Osteoblast (primary cell): ENCODE measurements around the gene PDZRN3. TPM values are rescaled to one million over a fixed set of nuclear protein-coding genes. Genes with fewer than 3 reads are reported as not detected.

Source experiments
- DNase-seq: peaks from one replicate; pipeline ENCODE4 v3.0.0; 2011; ENCODE audit warnings: low spot score, mixed read lengths; ENCODE audit not compliant: insufficient read length; ENCODE audit errors: missing footprints
- H2AFZ ChIP-seq: 2 replicates; pipeline ENCODE4 v1.6.0; 2011; ENCODE audit warnings: mild to moderate bottlenecking, low read length
- H3K27ac ChIP-seq: 2 replicates; pipeline ENCODE4 v1.5.1; 2011; ENCODE audit warnings: mild to moderate bottlenecking, low read depth, low read length, moderate library complexity
- H3K27me3 ChIP-seq: 2 replicates; pipeline ENCODE4 v1.6.0; 2012; ENCODE audit warnings: mild to moderate bottlenecking, control low read depth, inconsistent platforms, low read length, moderate library complexity; ENCODE audit not compliant: insufficient read depth
- H3K36me3 ChIP-seq: 2 replicates; pipeline ENCODE4 v1.5.1; 2011; ENCODE audit warnings: mild to moderate bottlenecking, low read length, control low read depth, moderate library complexity; ENCODE audit not compliant: insufficient read depth
- H3K4me1 ChIP-seq: 2 replicates; pipeline ENCODE4 v1.5.1; 2011; ENCODE audit warnings: mild to moderate bottlenecking, low read length, control low read depth, moderate library complexity; ENCODE audit not compliant: insufficient read depth
- H3K4me2 ChIP-seq: 2 replicates; pipeline ENCODE4 v1.6.0; 2011; ENCODE audit warnings: mild to moderate bottlenecking, low read length; ENCODE audit not compliant: insufficient read depth
- H3K4me3 ChIP-seq: fragments of 200-600 bp; sonication (generic); 3 replicates; pipeline ENCODE4 v1.5.1; 2012; ENCODE audit warnings: mild to moderate bottlenecking, low read length, inconsistent platforms; ENCODE audit not compliant: insufficient read depth
- H3K79me2 ChIP-seq: 2 replicates; pipeline ENCODE4 v1.6.0; 2012; ENCODE audit warnings: mild to moderate bottlenecking, low read length, control low read depth, inconsistent platforms; ENCODE audit not compliant: insufficient read depth
- H3K9me3 ChIP-seq: 2 replicates; pipeline ENCODE4 v1.5.1; 2011; ENCODE audit warnings: low read depth, low read length, control low read depth
- H4K20me1 ChIP-seq: 2 replicates; pipeline ENCODE4 v1.6.0; 2012; ENCODE audit warnings: mild to moderate bottlenecking, low read length, control low read depth; ENCODE audit not compliant: insufficient read depth
- CTCF ChIP-seq: IDR thresholded peaks from 2 replicates; pipeline ENCODE4 v1.5.1; 2011; ENCODE audit warnings: mild to moderate bottlenecking, low read depth, low read length, moderate library complexity; ENCODE audit errors: extremely low read depth
- total RNA-seq: library from RNA; depleted of rRNA; stranded (reverse); fragments of >200 nt; gene quantifications from 2 replicates; pipeline ENCODE4 v1.2.3, GENCODE V29; 2012

Gene PDZRN3
- total RNA-seq, 1 donor, result 26.4 TPM

GRCh38 chr3:73536336-73536895, 88.3 kb downstream of the PDZRN3 start:
- no peak for DNase-seq
- TF ChIP-seq CTCF, result no peak
- Histone ChIP-seq H3K4me3 (no peak overlapping the region), H3K36me3 (no peaks in the 10 kb centered on the region), H3K79me2 (peaks cover 36% of the 10 kb centered on the region), H3K4me2 (no peak overlapping the region), H3K9me3 (no peaks in the 10 kb centered on the region), H3K27me3 (no peaks in the 10 kb centered on the region), H2AFZ (no peak overlapping the region), H4K20me1 (no peaks in the 10 kb centered on the region), H3K4me1 (peaks cover 16% of the 10 kb centered on the region), H3K27ac (no peak overlapping the region)

GRCh38 chr3:73535931-73536330, 88.8 kb downstream of the PDZRN3 start:
- Histone ChIP-seq H3K27ac (no peak overlapping the region), H2AFZ (no peak overlapping the region), H3K4me1 (peaks cover 11% of the 10 kb centered on the region), H3K27me3 (no peaks in the 10 kb centered on the region), H3K4me2 (no peak overlapping the region), H4K20me1 (no peaks in the 10 kb centered on the region), H3K36me3 (no peaks in the 10 kb centered on the region), H3K79me2 (peaks cover 39% of the 10 kb centered on the region), H3K9me3 (no peaks in the 10 kb centered on the region), H3K4me3 (no peak overlapping the region)
- DNase-seq, result no peak
- TF ChIP-seq CTCF, result no peak

GRCh38 chr3:73535137-73535536, 89.6 kb downstream of the PDZRN3 start:
- Histone ChIP-seq H4K20me1 (no peaks in the 10 kb centered on the region), H3K4me1 (peaks cover 12% of the 10 kb centered on the region)

GRCh38 chr3:73530022-73530396, 94.7 kb downstream of the PDZRN3 start:
- peaks cover 26% of the 10 kb centered on the region for H3K79me2 ChIP-seq
- peak overlapping the region; percentile 12 for H3K27ac ChIP-seq
- H3K36me3 ChIP-seq, result no peaks in the 10 kb centered on the region
- H3K4me3 ChIP-seq, result no peak overlapping the region
- TF ChIP-seq CTCF, result no peak
- DNase-seq, result no peak
- peak overlapping the region; percentile 20 for H3K4me2 ChIP-seq
- no peaks in the 10 kb centered on the region for H3K27me3 ChIP-seq
- H2AFZ ChIP-seq, result no peak overlapping the region
- H3K4me1 ChIP-seq, result peaks cover 11% of the 10 kb centered on the region
- no peaks in the 10 kb centered on the region for H4K20me1 ChIP-seq
- H3K9me3 ChIP-seq, result no peaks in the 10 kb centered on the region

More at GRCh38 chr3:73535137-73535536, 89.6 kb downstream of the PDZRN3 start:
- Histone ChIP-seq H3K79me2 (peaks cover 39% of the 10 kb centered on the region), H3K36me3 (no peaks in the 10 kb centered on the region), H2AFZ (no peak overlapping the region), H3K4me3 (peak overlapping the region; percentile 43), H3K9me3 (no peaks in the 10 kb centered on the region), H3K4me2 (peak overlapping the region; percentile 44), H3K27me3 (no peaks in the 10 kb centered on the region), H3K27ac (no peak overlapping the region)
- TF ChIP-seq CTCF, result no peak
- DNase-seq, result no peak
